GM18505 (cell line): ENCODE measurements around the gene SNAPC2.
"Not testable (repeated sequence)": the region's sequence is repeated elsewhere in the genome, so short reads cannot be mapped to it uniquely, and the experiment has no call there.

ENCODE experiments used
- ATAC-seq: cut with Tn5 transposase; IDR thresholded peaks from one replicate; pipeline ENCODE4 v1.9.1; 2021; ENCODE audit not compliant: unreplicated experiment
- POLR2A ChIP-seq: IDR thresholded peaks from 4 replicates; pipeline ENCODE4 v1.6.1; 2011; ENCODE audit warnings: borderline replicate concordance; ENCODE audit not compliant: insufficient read depth, insufficient read length; ENCODE audit errors: extremely low read depth

Gene SNAPC2

GRCh38 chr19:7941895-7942596 lies 21.9 kb downstream of the SNAPC2 start:
- ATAC-seq: no peak
- TF ChIP-seq POLR2A: no peak

DNA sequence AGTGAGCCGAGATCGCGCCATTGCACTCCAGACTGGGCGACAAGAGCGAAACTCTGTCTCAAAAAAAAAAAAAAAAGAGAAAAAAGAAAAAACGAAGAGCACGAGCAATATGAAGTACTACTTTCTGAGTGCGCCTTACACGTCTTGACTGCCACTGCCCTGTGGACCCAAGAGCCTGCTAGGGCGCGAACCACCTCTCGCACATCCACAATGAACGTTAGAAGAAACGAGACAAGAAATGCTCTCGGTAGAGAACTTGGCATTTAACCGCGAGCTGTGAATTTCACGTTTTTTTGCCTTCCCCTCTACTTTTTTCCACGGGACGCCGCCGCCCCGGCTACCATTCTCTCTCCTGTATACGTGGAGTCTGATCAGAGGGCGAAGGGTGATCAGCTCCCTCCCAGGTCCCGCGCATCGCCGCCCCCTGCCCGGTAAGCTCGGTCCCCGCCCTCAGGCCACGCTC lies 22.9 kb downstream of the SNAPC2 start:
- no peak for ATAC-seq
- no peak for TF ChIP-seq POLR2A

DNA sequence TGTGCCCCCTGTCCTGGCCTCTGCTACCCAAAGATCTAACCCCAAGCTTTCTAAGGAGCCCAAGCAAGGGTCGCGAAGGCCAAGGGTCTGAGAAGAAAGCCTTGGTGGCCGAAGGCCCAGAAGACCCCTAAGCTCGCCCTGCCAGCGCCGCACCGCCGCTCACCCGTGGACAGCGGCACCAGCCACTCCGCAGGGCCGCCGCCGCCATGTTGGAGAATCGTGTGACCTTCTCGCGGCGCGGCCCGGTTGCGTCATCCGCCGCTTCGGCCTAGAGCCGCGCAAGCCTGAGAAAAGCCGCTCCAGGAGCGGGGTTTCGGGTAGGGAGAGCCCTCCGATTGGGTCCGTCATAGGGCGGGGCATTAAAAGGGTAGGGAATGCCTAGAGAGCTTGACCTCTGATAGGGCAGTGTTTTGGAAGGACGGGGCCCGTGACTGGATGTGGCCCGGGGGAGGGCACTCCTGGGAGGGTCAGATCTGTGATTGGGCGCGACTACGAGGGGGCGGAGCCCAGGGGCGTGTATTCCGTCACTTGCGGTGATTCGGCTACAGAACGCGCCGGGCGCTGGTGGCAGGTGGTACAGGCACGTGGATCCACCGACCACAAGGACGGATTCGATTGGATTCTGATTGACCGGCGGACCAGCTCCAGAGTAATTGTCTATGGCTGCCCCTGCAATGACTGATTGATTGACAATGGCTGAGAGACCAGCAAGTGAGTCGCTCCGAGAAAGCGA lies 23.5 kb downstream of the SNAPC2 start, which contains the start of gene TIMM44:
Gene TIMM44, minus strand, starts transcription at position 223 of the 733 bp plus-strand sequence. Its CDS starts 15 bp downstream, at position 208.
- ATAC-seq: peak; percentile 85
- TF ChIP-seq POLR2A: peak; percentile 94

DNA sequence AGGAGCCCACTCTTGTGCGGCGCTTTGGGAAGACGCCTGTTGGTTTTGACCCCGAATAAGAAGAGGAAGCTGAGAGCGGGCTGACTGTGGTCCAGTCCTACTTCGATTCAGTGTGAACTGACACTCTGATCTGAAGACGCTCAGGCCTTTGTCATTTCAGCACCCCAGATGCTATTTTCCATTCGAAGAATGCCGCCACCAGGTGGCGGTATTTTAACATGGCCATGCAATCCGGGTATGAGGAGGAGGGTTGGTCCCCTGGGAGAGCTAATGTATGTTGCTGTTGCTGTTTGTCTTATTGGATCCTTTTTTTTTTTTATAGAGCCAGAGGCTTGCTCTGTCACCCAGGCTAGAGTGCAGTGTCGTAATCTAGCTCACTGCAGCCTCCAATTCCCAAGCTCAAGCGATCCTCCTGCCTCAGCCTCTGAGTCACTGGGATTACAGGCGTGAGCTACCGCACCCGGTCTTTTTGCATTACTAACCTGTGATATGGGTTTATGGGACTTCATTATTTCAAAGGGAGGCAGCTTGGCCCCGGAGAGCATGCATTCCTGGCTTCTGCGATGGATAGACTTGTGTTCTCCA lies 24.1 kb downstream of the SNAPC2 start:
- TF ChIP-seq POLR2A: no peak
- peak; percentile 40 for ATAC-seq

- no peak for ATAC-seq
- no peak for TF ChIP-seq POLR2A
Measured at GRCh38 chr19:7947939-7948338, 27.8 kb downstream of the SNAPC2 start.

GRCh38 chr19:7953060-7953459 lies 32.9 kb downstream of the SNAPC2 start:
- TF ChIP-seq POLR2A: no peak
- no peak for ATAC-seq

DNA sequence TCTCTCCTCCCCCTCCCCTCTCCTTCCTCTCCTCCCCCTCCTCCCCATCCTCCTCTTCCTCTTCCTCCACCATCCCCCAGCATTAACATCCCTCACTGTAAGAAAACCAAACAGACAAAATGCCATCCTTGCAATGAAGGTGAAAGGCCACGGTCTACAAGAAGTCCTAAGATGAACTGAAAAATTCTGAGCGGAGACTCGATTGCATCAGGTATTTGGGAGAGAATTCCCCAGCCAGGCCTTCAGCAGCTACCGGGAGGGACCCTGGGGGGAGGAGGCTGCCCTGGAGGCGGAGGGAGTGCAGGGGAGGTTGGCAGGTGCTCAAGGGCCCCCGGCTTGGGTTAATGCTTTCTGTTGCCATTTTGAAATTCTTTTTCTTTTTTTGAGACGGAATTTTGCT lies 33.4 kb downstream of the SNAPC2 start:
- no peak for ATAC-seq
- no peak for TF ChIP-seq POLR2A

DNA sequence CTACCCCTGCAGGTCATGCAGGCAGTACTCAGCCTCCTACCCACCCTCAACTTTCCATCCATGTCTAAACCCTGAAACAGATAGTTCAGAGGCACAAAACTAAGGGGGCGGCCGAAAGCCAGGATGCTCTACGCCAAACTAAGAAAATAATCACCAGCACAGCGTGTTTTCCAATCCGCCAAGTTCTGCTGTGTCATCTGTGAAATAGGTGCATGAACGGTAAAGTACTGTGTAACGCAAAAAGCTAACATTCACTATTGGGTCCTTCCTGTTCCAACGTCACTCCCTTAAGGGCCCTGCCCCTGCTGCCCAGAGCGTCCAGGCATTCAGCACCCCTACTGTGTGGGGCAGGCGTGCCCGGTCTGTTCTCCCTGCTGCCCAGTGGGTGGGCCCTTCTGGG lies 35.6 kb downstream of the SNAPC2 start:
- TF ChIP-seq POLR2A: no peak
- ATAC-seq: no peak

GRCh38 chr19:7959211-7959610 lies 39.1 kb downstream of the SNAPC2 start:
- ATAC-seq: no peak
- no peak for TF ChIP-seq POLR2A

- ATAC-seq: not testable (repeated sequence)
Measured at GRCh38 chr19:7961082-7961481, 40.9 kb downstream of the SNAPC2 start.

DNA sequence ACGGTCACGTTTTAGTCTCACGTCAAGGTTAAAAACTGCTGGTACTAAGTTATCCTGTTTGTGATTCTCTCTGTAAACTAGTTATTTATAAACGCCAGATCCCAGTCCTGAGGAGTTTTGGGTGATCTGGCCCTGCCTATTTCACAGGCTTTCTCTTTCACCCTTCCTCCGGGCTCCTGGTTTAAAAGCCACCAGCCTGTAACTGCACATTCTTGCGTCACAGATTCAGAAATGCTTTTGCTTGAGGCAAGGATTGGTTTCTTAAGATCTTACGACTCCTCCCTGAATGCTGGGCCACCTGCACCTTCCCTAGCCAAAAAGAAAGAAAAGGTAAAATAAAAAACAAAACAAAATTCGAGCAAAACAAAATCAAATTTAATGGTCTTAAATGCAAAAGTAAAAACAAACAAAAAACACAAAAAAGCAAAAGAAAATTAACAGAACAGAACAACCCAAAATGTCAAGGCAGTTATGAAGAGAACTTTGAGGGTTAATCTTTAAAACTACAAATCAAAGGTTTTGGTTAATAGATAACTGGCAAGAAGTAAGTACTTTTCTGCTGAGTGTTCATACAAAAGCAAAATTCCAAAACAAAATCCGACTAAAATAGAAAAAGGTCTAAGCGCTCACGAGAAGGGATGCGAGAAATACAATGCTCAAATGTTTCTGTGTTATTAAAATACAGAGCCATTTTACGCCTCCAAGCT lies 41.9 kb downstream of the SNAPC2 start:
- no peak for TF ChIP-seq POLR2A
- ATAC-seq: no peak

DNA sequence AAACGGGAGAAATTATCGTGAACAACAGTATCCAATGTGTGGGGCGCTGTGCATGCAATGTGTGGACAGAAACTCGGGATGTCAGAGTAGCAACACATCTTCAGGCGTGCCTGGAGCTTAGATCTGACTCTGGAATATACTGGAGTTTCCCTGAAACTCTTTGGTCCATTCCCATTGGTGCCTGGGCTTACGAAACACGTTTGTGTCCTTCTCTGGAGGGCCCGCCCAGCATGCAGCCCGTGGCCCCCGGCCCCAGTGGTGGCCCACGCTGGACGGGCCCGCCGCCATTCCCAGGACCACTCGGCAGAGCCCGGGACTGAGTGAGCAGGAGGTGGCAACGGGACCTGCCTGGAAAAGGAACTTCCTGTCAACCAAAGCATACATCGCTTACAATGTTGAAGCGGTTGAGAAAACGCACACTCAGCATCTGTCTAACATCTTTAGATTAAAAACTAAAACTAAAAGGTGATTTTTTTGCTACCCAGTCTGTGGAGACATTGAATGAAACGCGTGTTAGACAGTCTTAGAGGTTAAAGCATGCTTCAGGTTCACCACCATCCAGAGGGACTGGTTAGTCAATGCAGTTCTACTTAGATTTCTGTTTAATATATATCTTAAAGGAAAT lies 42.6 kb downstream of the SNAPC2 start:
- ATAC-seq: no peak
- no peak for TF ChIP-seq POLR2A

DNA sequence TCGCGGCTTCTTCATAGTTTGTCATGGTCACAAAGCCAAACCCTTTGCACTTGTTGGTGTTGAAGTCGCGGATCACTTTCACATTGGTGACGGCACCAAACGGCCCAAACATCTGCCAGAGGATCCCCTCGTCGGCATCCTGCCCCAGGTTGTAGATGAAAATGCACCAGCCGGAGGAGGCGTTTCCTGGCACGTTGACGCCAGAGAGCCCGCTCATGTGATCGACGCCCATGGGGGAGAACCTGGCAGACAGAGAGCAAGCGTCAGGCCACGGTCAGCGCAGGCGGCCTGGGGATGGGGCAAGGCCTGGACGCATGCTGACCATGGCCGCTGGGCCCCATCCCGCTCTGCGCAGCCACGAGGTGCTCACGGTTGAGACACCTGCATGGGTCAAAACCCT lies 43.4 kb downstream of the SNAPC2 start:
- no peak for TF ChIP-seq POLR2A
- no peak for ATAC-seq
